Effector CD4-positive, alpha-beta T cell (primary cell): Measurements from ENCODE around the gene ATP6V0D1.

Experiments
- DNase-seq: peaks from one replicate; pipeline ENCODE4 v3.0.0-alpha.2; 2020

The ATP6V0D1 gene

DNA sequence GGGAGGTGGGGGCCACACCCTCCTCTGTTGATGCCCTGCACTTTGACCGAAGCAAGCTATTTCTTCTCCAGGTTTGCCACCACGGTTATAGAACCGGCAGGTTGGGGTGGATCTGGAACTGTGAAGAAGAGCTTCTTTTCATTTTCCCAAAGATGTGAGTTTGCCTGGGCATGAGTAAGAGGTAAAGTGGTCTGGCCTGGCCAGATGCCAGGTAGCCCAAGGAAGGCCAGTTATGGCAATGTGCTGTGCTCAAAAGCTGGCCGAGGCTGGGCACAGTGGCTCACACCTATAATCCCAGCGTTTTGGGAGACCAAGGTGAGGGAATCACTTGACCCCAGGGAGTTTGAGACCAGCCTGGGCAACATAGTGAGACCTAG, 18.7 kb downstream of the ATP6V0D1 start:
- DNase-seq = no peak

DNA sequence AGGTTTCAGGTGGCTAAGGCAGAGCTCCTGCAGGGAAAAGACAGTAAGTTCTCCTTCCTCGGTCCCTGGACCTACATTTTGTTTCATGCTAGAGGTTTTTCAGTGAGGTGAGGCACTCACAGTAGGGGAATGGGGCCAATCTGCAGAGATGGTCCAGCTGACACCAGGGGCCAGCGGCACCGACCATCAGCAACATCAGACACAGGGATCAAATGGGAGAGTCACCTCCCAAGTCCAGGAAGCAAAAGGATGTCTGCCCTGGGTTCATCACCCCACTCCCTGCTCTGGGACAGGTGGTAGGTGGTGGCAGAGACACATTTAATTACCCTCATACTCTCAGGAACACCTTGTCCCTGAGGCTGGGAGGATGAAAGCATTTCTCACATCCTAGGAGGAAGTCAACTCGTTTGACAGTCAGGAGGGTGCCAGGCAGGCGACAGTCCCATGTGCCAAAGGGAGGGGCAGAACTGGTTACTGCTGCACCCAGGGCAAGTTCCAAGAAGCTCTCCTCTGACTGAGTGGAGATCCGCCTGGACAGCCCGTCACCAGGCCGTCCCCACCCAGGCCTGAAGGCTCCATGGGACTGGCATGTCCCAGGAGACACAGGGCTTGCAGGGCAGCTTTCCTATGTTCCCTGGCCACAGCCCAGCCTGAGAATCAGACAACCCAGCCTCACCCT, 19.2 kb downstream of the ATP6V0D1 start:
- no peak for DNase-seq

DNA sequence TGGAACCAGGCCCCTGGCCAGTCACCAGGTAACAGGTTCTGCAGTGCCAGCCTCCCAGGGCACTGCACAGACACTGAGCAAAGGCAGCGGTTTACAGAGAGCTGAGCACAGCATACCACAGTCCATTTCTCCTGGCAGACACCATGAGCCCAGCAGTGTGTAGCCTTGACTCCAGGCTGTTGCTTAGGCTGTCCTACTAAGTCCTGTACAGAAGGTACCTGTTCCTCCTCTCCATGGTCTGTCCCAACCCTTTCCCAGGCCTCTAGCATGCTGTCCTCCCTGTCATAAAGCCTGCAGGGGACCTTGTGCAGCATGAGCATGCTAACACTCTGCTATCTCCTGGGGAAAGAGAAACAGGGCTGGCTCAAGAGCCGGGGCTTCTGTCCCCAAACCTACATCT, 20.0 kb downstream of the ATP6V0D1 start:
- DNase-seq = no peak

DNA sequence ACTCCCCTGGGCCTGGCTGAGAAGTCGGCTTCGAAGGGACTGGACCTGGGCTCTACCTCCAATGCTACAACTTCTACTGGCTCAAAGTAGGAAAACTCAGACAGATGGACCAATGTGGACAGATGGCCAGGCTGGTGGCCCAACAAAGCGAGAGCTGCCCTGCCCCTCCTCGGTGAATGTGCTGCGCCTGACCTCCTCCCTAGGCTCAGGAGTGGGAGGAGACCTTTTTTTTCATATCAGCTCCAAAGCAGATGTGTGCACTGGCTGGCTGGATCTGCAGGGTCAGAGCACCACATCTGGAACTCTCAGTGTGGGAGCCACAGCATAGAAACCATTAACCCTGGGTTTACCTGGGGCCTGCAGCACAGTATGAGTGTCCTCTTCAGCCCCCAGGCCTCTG, 20.8 kb downstream of the ATP6V0D1 start:
- no peak for DNase-seq

DNA sequence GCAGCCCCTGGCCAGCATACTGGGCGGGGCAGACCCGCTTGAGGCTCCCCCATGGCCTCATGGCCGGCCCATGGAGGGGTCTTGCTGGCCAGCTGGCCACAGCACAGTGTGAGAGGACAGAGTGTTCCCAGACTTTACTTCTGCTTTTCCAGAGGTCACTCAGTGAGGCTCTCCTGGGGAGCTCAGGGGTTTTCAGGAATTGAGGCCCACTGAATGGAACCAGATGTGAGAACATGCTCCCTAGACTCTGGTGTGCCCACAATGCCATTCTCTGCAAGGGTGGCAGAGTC, 21.2 kb downstream of the ATP6V0D1 start:
- no peak for DNase-seq

DNA sequence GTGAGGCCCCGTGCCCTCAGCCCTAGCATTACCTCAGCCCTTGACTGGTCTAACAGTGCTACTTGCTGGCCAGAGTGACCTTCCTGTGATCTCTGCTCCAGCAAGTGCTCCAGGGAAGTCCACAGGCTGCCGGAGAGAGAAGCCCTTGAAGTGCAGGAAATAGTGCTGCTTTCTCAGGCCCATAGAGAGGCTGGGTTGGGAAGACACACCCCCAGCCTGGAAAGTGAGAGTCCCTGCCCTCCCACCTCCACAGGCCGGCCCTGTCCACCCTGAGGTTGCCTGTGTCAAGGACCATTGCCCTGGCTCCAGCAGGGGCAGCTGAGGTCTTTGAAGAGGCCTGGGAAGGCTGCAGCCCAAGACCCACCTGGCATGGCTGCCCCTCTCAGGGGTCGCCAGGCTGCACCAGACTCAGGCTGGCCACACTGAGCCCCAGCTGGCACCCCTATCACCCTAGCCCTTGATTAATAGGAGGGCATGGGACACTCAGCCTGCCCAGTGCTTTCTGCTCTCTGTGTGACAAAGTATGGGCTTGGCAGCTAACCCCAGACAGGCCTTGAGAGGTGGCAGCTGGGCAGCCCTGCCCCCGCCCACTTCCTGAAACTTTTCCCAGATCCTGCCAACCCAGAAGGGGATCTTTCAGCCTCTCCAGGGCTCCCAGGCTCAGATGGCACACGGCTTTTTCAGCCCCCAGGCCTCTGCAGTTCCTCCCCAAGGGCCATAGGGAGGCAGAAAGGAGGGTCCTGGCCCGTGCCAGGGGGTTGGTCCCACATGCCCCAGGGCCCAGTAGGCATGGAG, 21.7 kb downstream of the ATP6V0D1 start:
- no peak for DNase-seq

DNA sequence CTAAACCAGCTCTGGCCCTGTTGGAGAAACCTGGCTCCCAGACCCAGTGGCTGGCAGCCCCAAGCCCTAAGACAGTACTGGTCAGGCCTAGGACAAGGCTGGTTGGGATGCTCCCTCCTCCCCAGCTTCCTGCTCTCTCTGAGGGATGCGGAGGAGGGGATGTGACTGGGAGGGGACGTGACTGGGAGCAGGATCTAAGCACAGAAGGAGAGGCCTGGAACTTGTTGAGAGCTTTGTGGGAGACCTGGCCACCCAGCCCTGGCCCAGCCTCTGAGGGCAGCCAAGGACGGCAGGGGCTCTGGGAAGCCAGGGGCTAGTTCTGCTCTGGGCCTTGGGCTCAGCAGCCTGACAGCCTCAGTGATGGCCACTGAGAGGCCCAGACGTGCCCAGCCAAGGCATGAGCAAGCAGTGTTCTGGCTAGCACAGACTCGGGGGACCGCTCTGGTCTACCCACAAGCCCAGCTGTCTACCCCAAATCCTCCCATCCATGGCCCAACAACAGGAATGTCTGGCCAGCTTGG, 22.8 kb downstream of the ATP6V0D1 start:
- DNase-seq = no peak

DNA sequence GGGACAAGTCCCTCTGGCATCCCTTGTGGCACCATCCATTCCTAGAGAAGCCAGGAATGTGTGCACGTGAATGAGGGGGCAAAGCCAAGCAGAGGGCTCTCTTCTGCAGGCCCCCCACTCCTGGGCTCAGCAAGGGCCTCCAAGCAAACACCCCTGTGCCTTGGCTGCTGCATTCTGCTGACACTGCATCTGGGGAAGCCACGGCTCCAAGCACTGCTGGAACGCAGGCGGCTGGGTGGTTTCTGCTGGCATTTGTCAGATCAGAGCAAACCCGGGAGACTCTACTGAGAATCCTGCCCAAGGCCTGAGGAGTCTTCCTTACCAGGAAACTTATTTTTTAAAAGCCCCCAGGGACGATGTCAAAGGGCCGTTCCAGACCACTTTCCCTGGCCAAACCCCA, 23.3 kb downstream of the ATP6V0D1 start:
- DNase-seq = no peak

DNA sequence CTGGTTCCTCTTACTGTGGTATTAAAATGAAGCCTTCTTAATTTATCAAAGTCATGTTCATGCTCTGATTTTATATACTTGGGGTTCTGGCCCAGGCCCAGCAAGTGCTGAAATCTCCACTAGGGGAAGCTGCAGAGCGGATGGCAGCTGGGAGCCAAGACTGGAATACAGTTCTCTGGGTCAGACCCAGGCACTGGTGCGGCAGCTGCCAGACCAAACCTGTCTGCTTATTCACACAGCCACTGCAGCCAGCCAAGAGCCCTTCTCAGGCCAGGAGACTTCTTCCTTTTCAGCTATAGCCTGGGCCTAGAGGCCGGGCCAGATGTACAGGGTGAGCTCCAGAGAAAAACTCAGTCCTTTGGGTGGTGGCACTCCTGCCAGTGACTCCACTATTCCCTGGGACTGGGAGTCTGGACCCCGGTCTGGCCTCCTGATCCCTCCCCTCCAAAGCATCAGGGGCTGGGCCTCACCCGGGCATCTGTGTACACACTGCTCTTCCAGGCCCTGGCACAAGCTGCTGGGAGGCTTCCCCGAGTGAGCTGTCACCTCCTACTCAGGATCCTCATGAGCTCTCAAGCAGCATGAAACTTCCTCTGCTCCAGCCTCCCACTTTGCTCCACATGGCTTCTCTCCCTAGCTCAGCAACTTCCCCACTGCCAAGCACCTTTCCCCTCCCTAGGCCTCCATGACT, 24.4 kb downstream of the ATP6V0D1 start:
- no peak for DNase-seq

DNA sequence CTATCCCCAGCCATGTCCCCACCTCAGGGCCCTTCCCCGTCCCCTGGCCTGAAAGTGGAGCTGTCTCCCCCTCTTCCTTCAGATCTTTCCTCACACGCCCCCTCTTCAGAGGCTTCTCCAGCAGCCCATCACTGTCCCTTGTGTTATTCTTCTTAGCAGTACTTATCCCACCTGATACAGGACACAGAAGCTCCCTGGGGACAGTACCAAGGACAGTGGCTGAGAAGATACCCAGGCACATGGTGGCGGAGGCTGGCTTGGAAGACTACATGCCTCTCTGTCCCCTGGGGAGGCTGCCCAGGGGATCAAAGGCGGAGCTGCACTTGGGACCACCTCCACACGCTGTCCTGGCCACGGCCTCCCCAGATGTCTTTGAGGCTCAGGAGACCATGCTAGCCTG, 26.1 kb downstream of the ATP6V0D1 start:
- no peak for DNase-seq

DNA sequence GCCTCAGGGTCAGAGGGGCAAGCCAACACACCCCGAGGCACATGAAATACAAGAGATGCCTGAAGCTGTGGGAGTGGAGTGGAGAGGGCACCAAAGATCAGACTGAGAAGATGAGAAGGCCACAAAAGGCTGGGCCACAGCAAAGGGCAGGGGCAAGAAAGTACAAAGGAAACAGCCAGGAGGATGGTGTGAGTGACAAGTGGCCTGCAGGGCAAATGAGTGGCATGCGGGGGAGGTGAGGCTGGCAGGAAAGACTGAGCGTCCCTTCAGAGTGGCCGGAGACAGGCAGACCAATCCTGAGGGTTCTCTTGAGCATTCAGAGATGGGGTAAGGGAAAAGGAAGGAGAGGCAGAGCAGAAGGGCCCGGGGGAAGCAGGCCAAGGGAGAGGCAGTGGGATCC, 26.9 kb downstream of the ATP6V0D1 start:
- DNase-seq = no peak

DNA sequence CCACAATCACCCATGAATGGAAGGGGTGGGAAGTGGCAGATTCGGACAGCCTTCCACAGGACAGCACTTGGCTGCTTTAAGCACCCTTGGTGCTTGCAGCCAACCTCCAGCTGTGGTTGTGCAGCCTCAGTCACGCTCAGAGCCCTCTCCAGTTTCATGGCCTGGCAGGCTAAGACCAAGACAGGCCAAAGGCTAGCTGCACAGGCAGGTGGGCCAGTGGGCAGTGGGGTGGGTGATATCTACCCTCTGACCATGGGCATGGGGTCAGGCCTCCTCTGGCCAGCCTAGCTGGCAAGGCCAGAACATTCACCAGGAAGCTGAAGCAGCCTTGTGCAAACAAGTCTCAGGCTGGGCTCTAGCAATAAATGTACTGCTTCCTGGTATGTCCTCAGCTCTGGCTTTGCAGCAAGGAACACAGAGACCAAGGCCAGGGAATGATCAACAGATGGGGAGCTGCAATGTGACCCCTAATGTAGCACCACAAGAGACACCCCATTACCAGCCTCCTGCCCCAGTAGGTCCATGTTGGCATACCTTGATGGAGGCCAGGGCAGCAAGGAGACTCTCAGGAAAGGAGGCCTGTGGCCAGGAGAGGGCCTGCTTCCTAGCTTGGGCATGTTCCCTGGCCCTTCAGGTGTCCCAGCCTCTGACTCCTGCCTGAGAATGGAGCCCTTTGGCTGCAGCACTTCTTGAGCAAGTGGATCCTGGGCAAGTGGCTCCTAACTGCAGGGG, 29.1 kb downstream of the ATP6V0D1 start:
- no peak for DNase-seq

DNA sequence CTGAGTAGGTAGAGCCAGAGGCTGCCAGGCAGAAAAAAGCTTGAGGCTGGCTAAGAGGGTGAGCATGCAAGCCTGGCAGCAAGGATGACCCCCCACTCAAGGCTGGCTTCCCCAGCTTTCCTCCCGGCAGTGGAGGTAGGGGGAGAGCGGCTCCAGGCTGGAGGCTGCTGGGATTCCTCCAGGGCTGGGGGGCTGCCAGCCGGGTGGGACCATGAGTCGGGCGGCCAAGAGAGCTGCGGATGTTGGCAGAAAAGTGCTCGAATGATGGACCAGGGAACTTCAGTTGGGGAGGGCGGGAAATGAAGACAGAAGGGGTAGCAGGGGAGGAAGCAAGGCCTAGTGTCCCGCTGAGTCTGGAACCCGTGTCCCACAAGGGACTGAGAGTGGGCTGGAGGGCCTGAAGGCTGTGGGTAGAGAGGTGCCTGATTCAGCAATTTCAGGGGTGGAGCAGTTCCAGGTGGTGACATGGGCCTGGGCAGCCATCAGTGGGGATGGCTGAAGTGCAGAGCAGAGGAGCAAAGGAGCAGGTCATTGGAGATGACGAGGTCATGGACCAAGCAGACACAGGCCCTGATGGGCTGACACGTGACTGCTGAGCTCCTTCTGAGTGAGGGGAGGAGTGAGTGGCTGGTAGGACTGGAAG, 29.8 kb downstream of the ATP6V0D1 start:
- DNase-seq = no peak

DNA sequence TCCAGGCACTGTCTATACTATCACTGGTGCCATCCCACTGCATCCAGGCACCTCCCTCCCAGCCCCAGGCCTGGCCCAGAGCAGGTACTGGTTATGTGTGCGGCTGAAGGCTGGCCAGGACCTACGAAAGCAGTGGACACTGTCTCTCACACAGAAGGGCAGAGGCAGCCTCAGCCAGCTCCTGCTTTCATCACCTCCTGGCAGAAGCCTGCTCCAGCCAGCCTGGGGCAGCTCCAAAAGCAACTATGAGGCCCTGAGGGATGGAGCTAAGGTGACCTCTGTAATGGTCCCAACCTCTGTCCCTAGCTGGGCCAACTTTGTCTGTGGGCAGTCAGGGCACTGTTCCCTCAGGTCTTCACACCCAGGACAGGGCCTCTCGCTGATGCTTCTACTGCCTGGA, 31.2 kb downstream of the ATP6V0D1 start:
- DNase-seq = no peak

DNA sequence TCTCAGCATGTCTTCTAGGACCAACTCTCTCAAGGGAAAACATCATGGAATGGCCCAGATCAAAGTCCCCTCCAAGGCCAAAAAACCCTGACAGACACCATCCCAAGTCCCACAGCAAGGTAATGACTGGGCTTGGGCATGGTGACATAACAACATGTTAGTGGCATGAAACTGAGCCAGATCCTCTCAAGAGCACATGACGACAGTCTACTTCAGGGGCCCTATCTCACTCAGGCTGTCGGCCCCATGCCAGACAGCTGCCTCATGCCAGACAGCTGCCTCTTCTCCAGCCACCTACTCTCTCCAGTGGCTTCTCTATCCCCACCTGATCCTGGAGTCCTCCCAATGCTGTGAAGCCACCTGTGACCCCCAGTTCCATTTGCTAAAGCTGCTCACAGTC, 31.6 kb downstream of the ATP6V0D1 start:
- DNase-seq = no peak

DNA sequence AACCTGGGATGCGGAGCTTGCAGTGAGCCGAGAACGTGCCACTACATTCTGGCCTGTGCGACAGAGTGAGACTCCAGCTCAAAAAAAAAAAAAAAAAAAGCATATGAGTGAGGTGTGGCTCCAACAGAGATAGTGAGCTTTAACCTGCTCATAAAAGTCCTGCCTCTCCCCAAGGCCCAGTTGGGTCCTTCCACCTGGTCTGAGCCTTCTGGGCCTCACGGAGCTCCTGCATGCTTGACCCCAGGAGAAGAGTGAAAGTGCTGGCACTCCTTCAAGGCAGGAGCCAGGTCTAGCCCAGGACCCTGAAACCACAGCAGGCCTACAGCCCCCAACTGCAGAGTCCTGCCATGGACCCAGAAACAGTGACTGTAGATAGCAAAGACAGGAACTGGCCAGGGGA, 32.4 kb downstream of the ATP6V0D1 start:
- no peak for DNase-seq

DNA sequence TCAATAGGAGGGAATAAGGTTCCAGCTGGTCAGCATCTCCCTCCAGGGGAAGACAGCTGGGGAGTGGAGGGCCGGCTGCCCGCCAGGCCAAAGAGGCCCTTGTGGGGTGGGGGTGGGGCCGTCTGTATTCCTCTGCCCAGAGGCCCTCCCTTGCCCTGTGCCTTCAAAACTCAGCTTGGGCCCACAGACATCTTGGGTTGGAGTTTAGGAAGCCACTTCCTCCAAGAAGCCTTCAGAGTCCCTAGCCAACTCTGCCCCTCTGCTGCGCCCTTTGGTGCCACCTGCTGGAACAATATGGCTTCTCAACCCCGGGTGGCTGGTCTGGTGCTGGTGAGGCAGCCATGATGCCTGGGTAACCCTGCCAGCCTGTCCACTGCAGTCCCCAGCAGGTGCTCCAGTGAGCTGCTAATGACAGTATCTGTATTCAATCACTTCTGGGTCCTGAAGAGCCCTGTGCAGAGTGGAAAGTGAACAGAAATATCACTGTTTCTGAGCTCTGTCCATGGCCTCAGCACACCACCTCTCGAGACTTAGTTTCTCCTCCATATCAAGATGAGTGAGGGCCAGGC, 33.4 kb downstream of the ATP6V0D1 start:
- peak; percentile 33 for DNase-seq

DNA sequence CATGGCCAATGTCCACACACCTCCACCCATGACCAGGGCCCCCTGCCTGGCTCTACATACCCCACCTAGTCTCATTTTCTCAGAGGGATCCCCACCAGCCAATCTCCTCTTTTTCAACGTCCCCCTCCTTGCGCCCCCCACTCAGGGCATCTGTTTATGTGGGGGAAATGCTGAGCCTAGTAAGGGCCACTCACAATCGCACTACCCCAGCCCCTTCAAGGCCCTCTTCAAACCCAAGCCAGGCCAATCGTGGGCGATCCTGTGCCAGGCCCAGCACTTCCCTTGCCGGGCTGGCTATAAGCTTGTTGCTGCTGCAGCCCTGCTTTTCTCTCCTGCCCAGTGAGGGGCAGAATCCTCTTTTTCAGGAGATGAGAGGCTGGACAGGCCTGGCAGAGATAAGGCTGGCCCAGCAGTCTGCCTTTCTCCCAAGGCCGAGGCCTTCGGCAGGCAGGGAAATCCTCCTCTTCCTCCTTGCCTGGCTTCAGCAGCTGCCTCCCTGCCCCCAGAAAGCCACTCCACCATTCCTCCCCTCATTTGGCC, 33.9 kb downstream of the ATP6V0D1 start:
- no peak for DNase-seq

DNA sequence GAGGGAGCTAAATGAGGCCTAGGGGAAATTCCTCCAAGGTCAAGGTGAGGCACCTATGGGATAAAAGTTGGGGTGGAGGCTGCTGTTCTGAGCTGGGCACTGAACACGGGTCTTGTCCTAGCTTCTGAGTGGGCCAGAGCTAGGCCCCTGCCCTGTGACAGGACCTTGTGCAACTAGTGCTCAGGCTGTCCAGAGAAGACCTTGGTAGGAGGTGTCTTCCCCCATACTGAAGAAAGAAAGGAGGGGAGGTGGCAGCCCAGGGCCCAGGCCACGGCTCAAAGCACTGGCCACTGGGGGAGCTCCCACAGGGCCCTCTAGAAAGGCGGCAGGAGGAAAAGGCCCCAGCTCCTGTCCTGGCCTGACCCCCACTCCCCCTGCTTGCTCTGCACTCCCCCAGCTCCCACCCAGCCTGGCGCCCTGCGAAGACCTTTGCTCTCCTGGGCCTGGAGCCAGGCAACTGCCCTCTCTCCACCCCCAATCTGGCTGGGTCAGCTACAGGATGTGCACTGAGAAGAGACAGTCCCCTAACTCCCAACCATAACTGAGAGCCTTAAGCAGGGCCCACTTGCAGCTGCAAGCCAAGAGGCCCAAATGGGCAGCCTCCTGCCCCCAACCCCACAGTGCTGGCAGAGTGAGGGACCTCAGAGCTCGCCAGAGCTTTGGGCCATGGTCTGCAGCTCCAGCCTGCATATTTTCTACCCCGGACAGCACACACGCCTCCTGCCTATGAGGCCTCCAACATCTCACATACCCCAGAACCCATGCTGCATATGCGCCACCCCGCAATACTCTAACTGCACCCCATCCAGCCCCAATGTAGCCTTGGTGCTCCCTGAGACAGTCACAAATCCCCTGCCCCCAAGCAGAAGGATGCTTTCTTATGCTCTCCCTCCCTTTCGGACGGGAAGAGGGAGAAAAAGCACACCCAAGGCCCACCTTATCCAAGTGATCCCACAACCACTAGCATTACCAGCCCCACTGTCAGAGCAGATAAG, 34.7 kb downstream of the ATP6V0D1 start:
- DNase-seq = no peak

DNA sequence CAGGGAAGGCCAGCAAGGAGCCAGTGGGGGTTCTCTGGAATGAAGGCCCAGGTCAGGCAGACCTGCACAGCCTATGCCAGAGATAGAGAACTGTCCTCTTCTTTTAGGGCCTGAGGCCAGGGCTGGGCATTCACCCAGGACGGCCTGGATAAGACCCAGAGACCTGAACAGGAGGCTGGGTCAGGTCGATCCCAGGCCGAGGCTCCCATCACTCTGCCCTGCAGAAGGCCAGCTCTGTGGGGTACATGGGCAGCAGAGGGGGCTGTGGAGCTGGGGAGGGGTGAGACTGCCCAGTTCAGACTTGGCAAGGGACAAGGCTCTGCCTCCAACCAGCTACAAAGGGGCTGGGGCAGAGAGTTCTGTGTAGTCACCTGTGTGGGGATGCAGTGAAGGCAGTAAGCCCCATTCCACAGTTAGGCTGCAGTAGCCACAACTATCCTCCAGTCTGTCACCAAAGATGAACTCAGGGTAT, 35.5 kb downstream of the ATP6V0D1 start:
- DNase-seq = no peak

DNA sequence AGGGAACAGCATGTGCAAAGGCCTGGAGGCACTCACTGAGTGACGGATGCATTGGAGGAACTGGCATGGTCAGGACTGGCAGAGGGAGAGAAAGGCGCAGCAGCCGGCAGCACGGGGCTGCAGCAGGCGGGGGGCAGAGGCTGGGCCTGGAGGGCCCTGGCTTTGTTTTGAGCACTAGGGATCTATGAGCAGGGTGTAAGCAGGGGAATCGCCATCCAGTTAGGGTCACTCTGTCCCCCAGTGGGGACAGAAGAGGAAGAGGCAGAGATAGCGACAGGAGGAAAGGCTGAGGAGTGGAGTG, 35.9 kb downstream of the ATP6V0D1 start:
- DNase-seq = no peak
